Right atrium auricular region (tissue), 2 donors: ENCODE measurements around the gene ZNF827. TPM values are rescaled to one million over a fixed set of nuclear protein-coding genes. Genes with fewer than 3 reads are reported as not detected.
A peak's percentile ranks its signal among the peaks of the same experiment; 100 is the strongest.

Source experiments
- DNase-seq: peaks from one replicate; pipeline ENCODE4 v3.0.0-alpha.2; 2019; ENCODE audit warnings: low spot score
- H3K27ac ChIP-seq, 2 donors: fragments of 200-600 bp; sonication (generic); 1 replicate in 1 of 2; 2 replicates in 1 of 2; pipeline ENCODE4 v1.5.1; 2016 to 2019
- H3K27me3 ChIP-seq, 2 donors: fragments of 200-600 bp; sonication (generic); one replicate each; pipeline versions ENCODE4 v1.5.1 to v1.6.0; 2017 to 2019
- H3K36me3 ChIP-seq: fragments of 200-600 bp; sonication (generic); one replicate; pipeline ENCODE4 v1.5.1; 2016
- H3K4me1 ChIP-seq, 2 donors: fragments of 200-600 bp; sonication (generic); one replicate each; pipeline versions ENCODE4 v1.5.1 to v1.6.0; 2017 to 2019
- H3K4me3 ChIP-seq, 2 donors: fragments of 200-600 bp; sonication (generic); 1 replicate in 1 of 2; 2 replicates in 1 of 2; pipeline ENCODE4 v1.5.1; 2017 to 2019; ENCODE audit warnings: mild to moderate bottlenecking in 1 of 2, moderate library complexity in 1 of 2
- H3K9me3 ChIP-seq, 2 donors: fragments of 200-600 bp; sonication (generic); one replicate each; pipeline ENCODE4 v1.5.1; 2019
- total RNA-seq, 2 donors: library from RNA; depleted of rRNA; stranded (reverse); fragments of >200 nt; gene quantifications; one replicate each; pipeline ENCODE4 v1.1.0, GENCODE V29; 2016
- TF ChIP-seq, protein P1 (sequence below), 2 donors: fragments of 200-600 bp; sonication (generic); IDR thresholded peaks; one replicate each; pipeline ENCODE4 v1.5.1; 2019; ENCODE audit warnings: antibody characterized with exemption in 2 of 2

The ZNF827 gene
- total RNA-seq, 2 donors from 2014 or later, result 8.5 to 16.9 TPM

DNA sequence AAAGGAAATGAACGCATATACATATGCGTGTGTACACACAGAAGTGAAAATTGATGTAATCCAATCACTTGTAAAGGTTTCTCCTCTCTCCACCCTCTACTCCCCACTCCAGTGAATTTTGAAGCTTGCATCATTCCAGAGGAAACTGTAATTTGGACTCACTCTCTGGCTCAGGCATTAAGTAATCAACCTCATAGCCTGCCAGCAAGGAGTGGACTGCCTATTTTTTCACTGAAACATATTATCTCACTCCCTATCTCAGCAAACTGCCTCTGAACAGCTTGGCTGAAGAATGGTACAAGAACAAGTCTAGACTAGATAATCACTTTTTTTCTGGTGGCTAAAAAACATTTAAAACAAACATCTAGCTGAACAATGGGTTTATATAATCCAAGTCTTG lies 134.5 kb downstream of the ZNF827 start:
- no peak for DNase-seq
- Histone ChIP-seq H3K36me3 (no peaks in the 10 kb centered on the region), H3K9me3 (no peaks in the 10 kb centered on the region), H3K27me3 (no peaks in the 10 kb centered on the region), H3K27ac (peak overlapping the region in 1 of 2 donors; percentile 19), H3K4me3 (no peak overlapping the region), H3K4me1 (peaks cover 0 to 36% of the 10 kb centered on the region in 2 donors)
- TF ChIP-seq, protein P1, sequence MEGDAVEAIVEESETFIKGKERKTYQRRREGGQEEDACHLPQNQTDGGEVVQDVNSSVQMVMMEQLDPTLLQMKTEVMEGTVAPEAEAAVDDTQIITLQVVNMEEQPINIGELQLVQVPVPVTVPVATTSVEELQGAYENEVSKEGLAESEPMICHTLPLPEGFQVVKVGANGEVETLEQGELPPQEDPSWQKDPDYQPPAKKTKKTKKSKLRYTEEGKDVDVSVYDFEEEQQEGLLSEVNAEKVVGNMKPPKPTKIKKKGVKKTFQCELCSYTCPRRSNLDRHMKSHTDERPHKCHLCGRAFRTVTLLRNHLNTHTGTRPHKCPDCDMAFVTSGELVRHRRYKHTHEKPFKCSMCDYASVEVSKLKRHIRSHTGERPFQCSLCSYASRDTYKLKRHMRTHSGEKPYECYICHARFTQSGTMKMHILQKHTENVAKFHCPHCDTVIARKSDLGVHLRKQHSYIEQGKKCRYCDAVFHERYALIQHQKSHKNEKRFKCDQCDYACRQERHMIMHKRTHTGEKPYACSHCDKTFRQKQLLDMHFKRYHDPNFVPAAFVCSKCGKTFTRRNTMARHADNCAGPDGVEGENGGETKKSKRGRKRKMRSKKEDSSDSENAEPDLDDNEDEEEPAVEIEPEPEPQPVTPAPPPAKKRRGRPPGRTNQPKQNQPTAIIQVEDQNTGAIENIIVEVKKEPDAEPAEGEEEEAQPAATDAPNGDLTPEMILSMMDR (IDR thresholded peaks at IDR 0.05), result no peak

DNA sequence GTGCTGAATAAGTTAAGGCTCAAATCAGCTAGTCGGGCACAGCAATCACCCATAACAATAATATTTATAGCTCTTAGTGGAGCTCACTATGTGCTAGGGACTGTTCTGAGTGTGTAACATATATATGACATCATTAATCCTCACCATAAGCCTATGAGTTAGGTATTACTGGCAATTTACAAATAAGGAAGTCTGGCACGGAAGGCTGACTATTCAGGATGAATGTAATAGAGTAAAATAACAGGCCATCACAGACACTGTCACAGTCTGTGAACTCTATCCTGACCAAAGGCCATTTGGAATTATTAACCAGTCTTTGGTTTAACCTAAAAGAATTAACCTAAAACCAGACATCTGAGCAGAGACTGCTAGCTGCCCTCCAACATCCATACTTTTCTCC lies 139.4 kb downstream of the ZNF827 start:
- peaks cover 0 to 7% of the 10 kb centered on the region in 2 donors for H3K4me1 ChIP-seq
- no peaks in the 10 kb centered on the region for H3K9me3 ChIP-seq
- no peaks in the 10 kb centered on the region for H3K36me3 ChIP-seq
- no peaks in the 10 kb centered on the region for H3K27me3 ChIP-seq
- TF ChIP-seq, protein P1 (IDR thresholded peaks at IDR 0.05), result no peak
- H3K27ac ChIP-seq, result no peak overlapping the region
- H3K4me3 ChIP-seq, result no peak overlapping the region
- DNase-seq, result no peak

DNA sequence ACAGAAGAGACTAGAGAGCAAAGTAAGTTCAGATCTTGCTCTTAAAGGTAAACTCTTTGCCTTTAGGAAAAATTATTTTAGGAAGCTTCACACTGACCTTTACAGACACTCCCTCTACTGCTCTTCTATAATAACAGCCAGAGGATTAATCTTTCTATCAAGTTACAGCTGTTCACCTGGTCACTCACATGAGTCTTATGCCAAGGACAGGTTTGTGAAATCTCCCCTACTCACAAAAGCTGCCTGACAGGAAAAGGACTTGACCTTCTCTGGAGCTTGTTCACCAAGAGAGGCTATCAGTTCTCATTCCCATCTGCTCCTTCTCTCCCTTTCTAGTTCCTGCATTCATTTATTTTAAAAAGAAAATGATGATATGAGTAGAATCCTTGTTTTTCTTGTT lies 141.3 kb downstream of the ZNF827 start:
- Histone ChIP-seq H3K27ac (no peak overlapping the region), H3K36me3 (no peaks in the 10 kb centered on the region), H3K4me3 (no peak overlapping the region), H3K4me1 (no peaks in the 10 kb centered on the region), H3K27me3 (no peaks in the 10 kb centered on the region), H3K9me3 (no peaks in the 10 kb centered on the region)
- TF ChIP-seq, protein P1 (IDR thresholded peaks at IDR 0.05), result no peak
- DNase-seq, result no peak

DNA sequence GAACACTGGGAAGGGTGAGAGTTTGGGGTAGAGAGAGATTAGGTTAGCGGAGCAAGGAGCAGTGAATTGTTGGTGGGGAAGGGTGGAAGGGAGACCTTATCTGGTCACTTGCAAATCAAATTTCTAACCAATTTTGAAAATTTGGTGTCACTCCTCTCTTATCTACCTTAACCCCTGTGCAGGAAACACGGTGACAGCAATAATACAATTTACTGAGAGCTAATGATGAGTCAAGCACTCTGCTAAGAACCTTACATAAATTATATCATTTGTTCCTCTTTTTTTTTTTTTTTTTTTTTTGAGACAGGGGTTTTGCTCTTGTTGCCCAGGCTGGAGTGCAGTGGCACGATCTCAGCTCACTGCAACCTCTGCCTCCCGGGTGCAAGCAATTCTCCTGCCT lies 142.3 kb downstream of the ZNF827 start:
- no peak overlapping the region for H3K27ac ChIP-seq
- no peaks in the 10 kb centered on the region for H3K36me3 ChIP-seq
- TF ChIP-seq, protein P1 (IDR thresholded peaks at IDR 0.05), result no peak
- no peaks in the 10 kb centered on the region for H3K4me1 ChIP-seq
- H3K9me3 ChIP-seq, result no peaks in the 10 kb centered on the region
- DNase-seq, result no peak
- no peak overlapping the region for H3K4me3 ChIP-seq
- no peaks in the 10 kb centered on the region for H3K27me3 ChIP-seq

DNA sequence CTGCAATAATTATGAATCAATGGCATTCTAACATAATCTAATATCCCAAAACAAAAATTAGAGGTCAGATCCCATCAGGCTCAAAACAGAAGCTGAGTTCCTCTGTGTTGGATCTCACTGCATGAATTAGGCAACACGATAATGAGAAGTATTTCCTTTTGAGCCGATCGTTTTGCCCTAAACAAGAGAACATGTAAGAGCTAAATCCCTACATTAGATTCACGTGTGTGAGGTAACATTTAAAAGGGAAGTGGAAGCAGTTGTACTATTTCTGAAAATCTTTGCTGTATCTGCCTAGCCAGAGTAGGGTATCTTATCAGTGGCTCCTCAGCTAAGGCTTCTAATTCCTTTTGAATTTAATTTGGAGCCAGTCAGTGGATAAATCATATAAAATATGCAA lies 143.1 kb downstream of the ZNF827 start:
- Histone ChIP-seq H3K9me3 (no peaks in the 10 kb centered on the region), H3K36me3 (no peaks in the 10 kb centered on the region), H3K4me3 (no peak overlapping the region), H3K4me1 (no peaks in the 10 kb centered on the region), H3K27me3 (no peaks in the 10 kb centered on the region), H3K27ac (no peak overlapping the region)
- TF ChIP-seq, protein P1 (IDR thresholded peaks at IDR 0.05), result no peak
- no peak for DNase-seq

DNA sequence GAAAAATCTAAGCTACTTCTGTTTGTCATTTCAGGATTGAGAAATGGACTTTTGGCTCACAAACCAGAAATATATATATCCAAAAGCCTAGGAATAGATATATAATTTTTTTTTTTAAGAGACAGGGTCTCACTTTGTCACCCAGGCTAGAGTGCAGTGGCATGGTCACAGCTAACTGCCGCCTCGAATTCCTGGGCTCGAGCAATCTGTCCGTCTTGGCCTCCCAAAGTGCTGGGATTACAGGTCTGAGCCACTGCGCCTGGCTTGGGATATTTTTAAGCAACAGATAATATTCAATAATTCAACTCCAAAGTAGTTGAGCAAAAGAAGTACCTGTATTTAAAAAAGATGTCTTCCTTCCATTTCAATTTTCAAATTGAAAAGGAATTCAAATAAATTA lies 146.2 kb downstream of the ZNF827 start:
- peak overlapping the region in 1 of 2 donors; percentile 47 for H3K27ac ChIP-seq
- H3K9me3 ChIP-seq, result no peaks in the 10 kb centered on the region
- no peaks in the 10 kb centered on the region for H3K36me3 ChIP-seq
- H3K27me3 ChIP-seq, result no peaks in the 10 kb centered on the region
- H3K4me3 ChIP-seq, result no peak overlapping the region
- TF ChIP-seq, protein P1 (IDR thresholded peaks at IDR 0.05), result no peak
- H3K4me1 ChIP-seq, result no peaks in the 10 kb centered on the region
- DNase-seq, result no peak
